ENCODE data around the gene DCHS1.
A peak's percentile ranks its signal among the peaks of the same experiment; 100 is the strongest.

DCHS1 gene

DNA sequence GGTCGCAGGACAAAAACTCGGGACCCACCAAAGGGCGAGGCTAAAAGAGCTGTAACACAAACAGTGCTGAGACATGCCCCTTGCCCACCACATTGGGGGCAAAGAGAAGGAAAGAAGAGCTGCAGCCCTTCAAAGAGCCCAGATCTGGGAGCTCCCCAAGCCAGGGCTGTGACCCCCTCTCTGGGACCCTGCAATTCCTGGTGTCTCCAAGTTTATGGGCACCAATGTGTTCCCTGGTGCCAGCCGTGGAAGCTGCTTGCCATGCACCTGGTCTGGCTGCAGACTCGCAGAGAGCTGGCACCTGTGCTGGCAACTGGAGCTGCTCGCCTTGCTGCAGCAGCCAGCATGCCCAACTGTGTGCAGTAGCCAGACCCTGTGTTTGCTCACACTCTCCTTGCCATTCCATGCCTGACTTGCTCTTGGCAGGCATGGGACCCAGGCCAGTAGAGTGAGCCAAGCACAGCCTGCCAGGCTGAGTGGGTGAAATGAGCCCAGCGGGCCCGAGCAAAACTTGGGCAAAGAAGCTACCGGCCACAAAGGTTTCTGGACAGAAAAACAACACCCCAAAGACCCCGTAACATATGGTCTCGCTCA, 68.2 kb downstream of the DCHS1 start:
- no peak for DNase-seq (ENCODE audit: low read depth)

DNA sequence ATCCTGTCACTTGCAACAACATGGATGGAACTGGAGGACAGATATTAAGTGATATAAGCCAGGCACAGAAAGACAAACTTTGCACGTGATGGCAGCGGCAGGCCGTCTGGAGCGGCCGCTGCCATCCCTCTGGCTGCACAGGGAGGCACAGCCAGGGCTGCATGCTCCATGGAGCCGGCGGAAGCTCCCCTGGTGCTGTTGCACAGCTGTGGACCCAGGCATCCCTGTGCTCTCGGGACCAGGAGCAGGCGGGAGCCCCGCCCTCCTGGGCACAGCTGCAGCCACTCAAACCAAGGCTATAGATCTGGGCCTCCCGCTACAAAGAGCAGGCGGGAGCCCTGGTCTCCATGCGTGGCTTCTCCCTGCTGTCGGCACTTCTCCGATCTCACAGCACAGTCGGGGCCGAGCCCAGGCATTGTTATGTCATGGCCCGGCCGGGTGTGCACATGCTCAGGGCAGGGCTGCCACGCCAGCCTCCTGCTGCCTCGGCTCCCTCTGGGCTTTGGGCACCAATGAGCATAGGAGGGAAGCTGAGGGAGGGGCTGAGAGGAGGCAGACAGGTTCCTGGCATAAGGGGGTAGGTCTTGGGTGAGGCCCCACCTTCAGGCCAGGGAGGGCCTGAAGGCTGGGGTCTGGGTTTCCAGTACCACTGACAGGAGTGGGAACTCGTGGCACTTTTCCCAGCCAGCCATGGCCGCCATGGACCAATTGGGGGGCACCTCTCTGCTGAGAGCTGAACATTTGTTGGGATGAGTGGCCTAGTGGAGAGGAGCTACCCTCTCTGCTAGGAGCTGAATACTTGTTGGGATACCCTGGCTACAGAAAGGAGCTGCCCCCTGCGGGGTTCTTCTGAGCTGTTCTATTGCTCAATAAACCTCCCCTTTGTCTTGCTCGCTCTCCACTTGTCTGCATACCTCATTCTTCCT, 68.9 kb downstream of the DCHS1 start:
- DNase-seq (ENCODE audit: low read depth), result no peak

DNA sequence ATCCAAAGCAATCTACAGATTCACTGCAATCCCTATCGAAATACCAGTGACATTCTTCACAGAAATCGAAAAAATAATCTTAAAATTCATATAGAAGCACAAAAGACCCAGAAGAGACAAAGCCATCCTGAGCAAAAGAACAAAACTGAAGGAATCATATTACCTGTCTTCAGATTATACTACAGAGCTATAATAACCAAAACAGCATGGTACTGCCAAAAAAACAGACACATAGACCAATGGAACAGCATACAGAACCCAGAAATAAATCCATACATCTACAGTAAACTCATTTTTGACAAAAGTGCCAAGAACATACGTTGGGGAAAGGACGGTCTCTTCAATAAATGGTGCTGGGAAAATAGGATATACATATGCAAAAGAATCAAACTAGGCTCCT, 71.1 kb downstream of the DCHS1 start:
- DNase-seq (ENCODE audit: low read depth), result no peak

DNA sequence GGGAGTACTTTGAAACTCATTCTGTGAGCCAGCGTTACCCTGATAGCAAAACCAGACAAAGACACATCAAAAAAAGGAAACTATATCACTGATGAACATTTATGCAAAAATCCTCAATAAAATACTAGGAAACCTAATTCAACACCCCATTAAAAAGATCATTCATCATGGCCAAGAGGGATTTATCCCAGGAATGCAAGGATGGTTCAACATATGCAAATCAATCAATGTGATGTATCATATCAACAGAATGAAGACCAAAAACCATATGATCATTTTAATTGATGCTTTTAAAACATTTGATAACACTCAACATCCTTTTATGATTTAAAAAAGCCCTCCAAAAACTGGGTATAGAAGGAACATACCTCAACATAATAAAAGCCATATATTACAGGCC, 72.0 kb downstream of the DCHS1 start:
- DNase-seq (ENCODE audit: low read depth), result no peak

DNA sequence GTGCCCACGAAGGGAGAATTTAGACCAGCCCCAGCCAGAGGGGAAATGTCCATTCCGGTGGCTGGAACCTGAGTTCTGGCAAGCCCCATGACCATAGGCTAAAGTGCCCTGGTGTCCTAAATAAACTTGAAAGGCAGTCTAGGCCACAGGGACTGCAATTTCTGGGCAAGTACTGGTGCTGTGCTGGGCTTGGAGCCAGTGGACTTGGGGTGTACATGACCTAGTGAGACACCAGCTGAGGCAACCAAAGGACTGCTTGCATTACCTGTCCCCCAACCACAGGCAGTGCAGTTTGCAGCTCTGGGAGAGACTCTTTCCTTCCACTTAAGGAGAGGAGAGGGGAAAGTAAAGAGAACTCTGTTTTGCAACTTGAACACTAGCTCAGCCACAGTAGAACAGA, 75.9 kb downstream of the DCHS1 start:
- DNase-seq (ENCODE audit: low read depth), result no peak

DNA sequence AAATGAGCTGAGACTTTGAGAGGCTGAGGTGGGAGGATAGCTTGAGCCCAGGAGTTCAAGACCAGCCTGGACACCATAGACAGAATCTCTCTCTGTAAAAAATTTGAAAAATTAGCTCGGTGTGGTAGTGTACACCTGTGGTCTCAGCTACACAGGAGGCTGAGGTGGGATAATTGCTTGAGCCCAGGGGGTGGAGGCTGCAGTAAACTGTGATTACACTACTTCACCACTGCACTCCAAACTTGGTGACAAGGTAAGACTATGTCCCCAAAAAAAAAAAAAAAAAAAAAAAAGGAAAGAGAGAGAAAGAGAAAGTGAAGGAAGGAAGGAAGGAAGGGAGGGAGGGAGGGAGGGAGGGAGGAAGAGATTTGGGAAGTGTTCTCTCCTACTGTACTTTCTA, 77.5 kb downstream of the DCHS1 start:
- no peak for DNase-seq (ENCODE audit: low read depth)

DNA sequence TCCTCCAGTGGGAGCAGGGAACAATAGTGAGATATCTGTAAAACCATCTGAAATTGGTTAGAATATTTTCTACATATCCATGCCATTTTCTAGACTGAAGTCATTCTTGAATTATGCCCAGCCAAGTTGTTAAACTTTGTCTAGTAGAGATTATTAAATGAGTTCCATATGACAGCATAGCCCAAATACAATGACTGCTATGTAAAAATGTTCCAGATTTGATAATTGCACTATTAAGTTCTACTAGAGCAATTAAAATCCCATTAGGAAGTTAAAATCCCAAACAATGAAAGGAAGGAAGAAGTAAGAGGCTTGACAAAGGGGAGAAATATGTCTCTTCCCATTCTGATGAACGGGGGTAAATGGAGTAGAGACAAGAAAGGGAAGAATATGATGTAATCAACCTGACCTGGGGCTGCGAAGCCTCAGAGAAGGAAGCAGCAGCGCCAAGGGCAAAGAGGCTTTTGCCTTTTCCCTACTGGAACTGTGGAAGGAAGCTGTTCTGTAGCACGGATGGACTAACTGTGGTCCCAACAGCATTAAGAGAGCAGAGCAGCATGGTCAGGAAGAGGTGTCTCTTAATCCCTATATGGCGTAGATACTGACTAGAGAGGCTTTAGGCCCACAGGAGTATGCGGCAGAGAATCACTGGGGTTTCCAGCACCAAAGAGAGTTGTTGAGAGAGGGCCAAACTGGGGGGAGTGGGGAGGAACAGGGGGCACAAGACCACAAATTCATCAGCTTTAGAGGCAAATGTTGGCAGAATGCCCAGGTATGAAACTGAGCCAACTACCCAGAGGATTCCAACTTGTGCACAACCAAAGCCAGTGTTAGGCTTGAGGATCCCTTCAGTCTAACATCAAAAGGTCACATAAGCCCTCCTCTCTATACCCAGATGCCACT, 78.9 kb downstream of the DCHS1 start:
- DNase-seq (ENCODE audit: low read depth), result peak; percentile 11

DNA sequence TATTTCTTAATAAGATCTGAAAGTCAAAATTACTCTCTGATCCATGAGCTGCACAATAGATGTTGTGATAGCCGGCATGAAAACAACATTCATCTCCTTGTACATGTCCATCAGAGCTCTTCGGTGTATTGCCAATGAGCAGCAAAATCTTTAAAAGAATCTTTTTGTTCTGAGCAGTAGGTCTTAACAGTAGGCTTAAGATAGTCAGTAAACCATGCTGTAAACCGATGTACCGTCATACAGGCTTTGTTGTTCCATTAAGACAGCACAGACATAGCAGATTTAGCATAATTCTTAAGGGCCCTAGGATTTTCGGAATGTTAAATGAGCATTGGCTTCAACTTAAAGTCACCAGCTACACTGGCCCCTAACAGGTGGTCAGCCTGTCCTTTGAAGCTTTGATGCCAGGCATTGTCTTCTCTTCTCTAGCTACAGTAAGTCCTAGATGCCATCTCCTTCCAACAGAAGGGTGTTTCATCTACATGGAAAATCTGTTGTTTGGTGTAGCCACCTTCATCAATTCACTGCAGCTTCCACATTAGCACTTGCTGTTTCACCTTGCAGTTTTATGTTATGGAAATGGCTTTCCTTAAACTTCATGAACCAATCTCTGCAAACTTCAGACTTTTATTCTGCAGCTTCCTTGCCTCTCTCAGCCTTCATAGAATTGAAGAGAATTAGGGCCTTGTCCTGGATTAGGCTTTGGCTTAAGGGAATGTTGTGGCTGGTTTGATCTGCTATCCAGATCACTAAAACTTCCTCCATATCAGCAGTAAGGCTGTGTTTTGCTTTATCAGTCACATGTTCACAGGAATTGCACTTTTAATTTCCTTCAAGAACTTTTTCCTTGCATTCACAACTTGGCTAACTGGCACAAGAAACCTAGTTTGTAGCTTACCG, 80.5 kb downstream of the DCHS1 start:
- no peak for DNase-seq (ENCODE audit: low read depth)

DNA sequence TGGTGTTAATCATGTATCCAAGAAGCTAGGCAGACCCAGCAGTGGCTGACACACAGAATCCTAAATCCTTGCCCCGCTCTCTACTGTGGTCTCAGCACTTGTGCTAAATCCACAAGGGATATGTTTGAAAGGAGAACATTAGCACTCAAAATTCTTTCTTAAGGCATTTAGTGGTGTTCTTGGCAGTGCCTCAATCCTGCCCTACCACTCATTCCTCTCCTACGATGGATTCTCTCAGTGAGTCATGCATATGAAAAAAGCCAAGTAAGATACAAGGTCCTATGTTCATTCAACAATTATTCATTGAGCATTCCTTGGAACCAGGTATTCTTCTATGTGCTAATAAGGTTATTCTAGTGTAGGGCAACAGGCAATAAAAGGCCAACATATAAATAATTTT, 83.4 kb downstream of the DCHS1 start:
- peak; percentile 44 for DNase-seq (ENCODE audit: low read depth)

DNA sequence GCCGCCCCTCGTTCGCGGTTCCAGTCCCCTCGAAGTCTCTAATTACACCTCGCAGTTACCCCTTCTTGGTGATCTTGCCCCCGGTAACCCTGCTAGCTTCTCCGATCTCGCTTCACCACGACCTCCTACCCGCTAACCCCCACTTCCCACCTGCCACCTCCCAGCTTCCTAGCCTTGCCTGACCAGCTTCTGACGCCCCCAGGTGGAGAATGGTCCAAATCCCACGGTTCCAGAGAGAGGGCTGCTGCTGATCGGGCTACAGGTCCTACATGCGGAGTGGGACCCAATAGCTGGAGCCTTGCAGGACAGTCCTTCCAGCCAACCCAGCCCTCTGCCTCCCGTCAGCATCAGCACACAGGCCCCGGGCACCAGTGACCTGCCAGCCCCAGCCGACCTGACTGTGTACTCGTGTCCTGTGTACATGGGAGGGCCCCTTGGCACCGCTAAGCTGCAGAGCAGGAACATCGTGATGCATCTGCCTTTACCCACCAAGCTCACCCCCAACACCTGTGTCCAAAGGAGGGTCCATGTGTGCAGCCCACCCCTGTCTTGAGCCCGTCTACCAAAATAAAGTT, 84.1 kb downstream of the DCHS1 start:
- no peak for DNase-seq (ENCODE audit: low read depth)

Data from non-pigmented ciliary epithelial cell (primary cell).